Activated CD8-positive, alpha-beta memory T cell treated with anti-CD3 and anti-CD28 coated beads, Interleukin-2, amount 50 U/mL, for 24 hours (primary cell): Measurements from ENCODE around the gene COL24A1.

Experiments
- DNase-seq: peaks from one replicate; pipeline ENCODE4 v3.0.0-alpha.2; 2020; ENCODE audit errors: extremely low read depth

COL24A1 gene

GRCh38 chr1:85689775-85690404, 466.7 kb downstream of the COL24A1 start:
- no peak for DNase-seq

- no peak for DNase-seq
These were observed 473.1 kb downstream of the COL24A1 start for GRCh38 chr1:85683292-85684025.

- no peak for DNase-seq
These were observed 475.5 kb downstream of the COL24A1 start for GRCh38 chr1:85681087-85681486.
